Endothelial cell (in vitro differentiated cells): Measurements from ENCODE around the gene FAM241A. TPM values are rescaled to one million over a fixed set of nuclear protein-coding genes. Genes with fewer than 3 reads are reported as not detected.

Experiments used
- DNase-seq: peaks from one replicate; pipeline ENCODE4 v3.0.0; 2021; ENCODE audit warnings: low spot score
- H3K27ac Mint-ChIP-seq: one replicate; pipeline ENCODE4 v1.8.0; 2021; ENCODE audit warnings: mixed read lengths, inconsistent platforms; ENCODE audit not compliant: unreplicated experiment
- H3K27me3 Mint-ChIP-seq: one replicate; pipeline ENCODE4 v1.8.0; 2021; ENCODE audit warnings: mild to moderate bottlenecking, moderate library complexity, mixed read lengths, inconsistent platforms; ENCODE audit not compliant: unreplicated experiment
- H3K36me3 Mint-ChIP-seq: one replicate; pipeline ENCODE4 v1.8.0; 2021; ENCODE audit warnings: mild to moderate bottlenecking, low read depth, mixed read lengths, inconsistent platforms; ENCODE audit not compliant: unreplicated experiment
- H3K4me1 Mint-ChIP-seq: one replicate; pipeline ENCODE4 v1.8.0; 2021; ENCODE audit warnings: mild to moderate bottlenecking, mixed read lengths, inconsistent platforms; ENCODE audit not compliant: unreplicated experiment
- H3K4me3 Mint-ChIP-seq: one replicate; pipeline ENCODE4 v1.8.0; 2021; ENCODE audit warnings: mild to moderate bottlenecking, mixed read lengths, inconsistent platforms; ENCODE audit not compliant: unreplicated experiment
- H3K9me3 Mint-ChIP-seq: one replicate; pipeline ENCODE4 v1.8.0; 2021; ENCODE audit warnings: mixed read lengths, inconsistent platforms; ENCODE audit not compliant: unreplicated experiment
- CTCF ChIP-seq: fragments of 200-600 bp; sonication (generic); IDR thresholded peaks from one replicate; pipeline ENCODE4 v1.5.0; 2021; ENCODE audit warnings: antibody characterized with exemption; ENCODE audit not compliant: unreplicated experiment
- total RNA-seq: library from RNA; stranded (reverse); fragmentation: NEBNext Ultra II Directional; extraction: Animal tissue kit (Norgen Biotek cat#: 25700); gene quantifications from one replicate; pipeline ENCODE4 v1.2.1, GENCODE V29; 2021; ENCODE audit not compliant: unreplicated experiment

Gene FAM241A
- total RNA-seq, 1 donor from 2014 or later = 15.6 TPM

- Mint-ChIP-seq H3K4me3 (no peak overlapping the region), H3K36me3 (no peaks in the 10 kb centered on the region), H3K27ac (no peak overlapping the region), H3K27me3 (no peaks in the 10 kb centered on the region), H3K9me3 (no peaks in the 10 kb centered on the region), H3K4me1 (no peaks in the 10 kb centered on the region)
- DNase-seq = no peak
- no peak for TF ChIP-seq CTCF
Measured at GRCh38 chr4:112213091-112213490, 67.8 kb downstream of the FAM241A start.

- Mint-ChIP-seq H3K4me3 (no peak overlapping the region), H3K36me3 (no peaks in the 10 kb centered on the region), H3K9me3 (no peaks in the 10 kb centered on the region), H3K4me1 (no peaks in the 10 kb centered on the region), H3K27me3 (no peaks in the 10 kb centered on the region), H3K27ac (no peak overlapping the region)
- no peak for DNase-seq
- no peak for TF ChIP-seq CTCF
Measured at GRCh38 chr4:112213856-112214255, 68.6 kb downstream of the FAM241A start.

GRCh38 chr4:112214390-112215264, 69.4 kb downstream of the FAM241A start:
- H3K4me1 Mint-ChIP-seq = no peaks in the 10 kb centered on the region
- H3K27me3 Mint-ChIP-seq = no peaks in the 10 kb centered on the region
- no peak for DNase-seq
- no peak overlapping the region for H3K27ac Mint-ChIP-seq
- H3K4me3 Mint-ChIP-seq = no peak overlapping the region
- no peak for TF ChIP-seq CTCF
- no peaks in the 10 kb centered on the region for H3K9me3 Mint-ChIP-seq
- H3K36me3 Mint-ChIP-seq = no peaks in the 10 kb centered on the region

- Mint-ChIP-seq H3K27ac (no peak overlapping the region), H3K4me1 (peaks cover 3% of the 10 kb centered on the region), H3K36me3 (no peaks in the 10 kb centered on the region), H3K27me3 (peaks cover 3% of the 10 kb centered on the region), H3K4me3 (no peak overlapping the region), H3K9me3 (no peaks in the 10 kb centered on the region)
- no peak for DNase-seq
- TF ChIP-seq CTCF = no peak
Measured at GRCh38 chr4:112219826-112220366, 74.6 kb downstream of the FAM241A start.
